Measurements from ENCODE around the gene PUM1.
"Not testable (repeated sequence)": the region's sequence is repeated elsewhere in the genome, so short reads cannot be mapped to it uniquely, and the experiment has no call there.

DNA sequence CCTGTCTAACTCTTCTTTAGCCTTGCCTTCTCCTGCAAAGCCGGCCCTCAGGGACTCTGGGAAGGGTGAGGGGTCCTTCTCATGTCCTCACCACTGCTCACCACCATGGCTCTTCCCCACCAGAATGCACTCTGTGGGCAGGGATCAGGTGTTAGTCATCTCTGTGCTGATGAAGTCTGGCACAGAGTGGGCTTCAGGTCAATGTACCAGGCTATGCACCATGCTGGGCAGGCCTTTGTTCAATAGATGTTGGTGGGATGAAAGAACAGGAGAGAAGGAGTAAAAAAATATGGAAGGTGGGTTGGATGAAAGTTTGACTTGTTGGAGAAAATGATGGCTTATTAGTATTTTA, 116.1 kb downstream of the PUM1 start:
- not testable (repeated sequence) for TF ChIP-seq NFRKB, SP1, ELF4 (IDR thresholded peaks at IDR 0.05)

Data from HEK293T (cell line).